ENCODE results near the gene XRN2.

Gene XRN2

DNA sequence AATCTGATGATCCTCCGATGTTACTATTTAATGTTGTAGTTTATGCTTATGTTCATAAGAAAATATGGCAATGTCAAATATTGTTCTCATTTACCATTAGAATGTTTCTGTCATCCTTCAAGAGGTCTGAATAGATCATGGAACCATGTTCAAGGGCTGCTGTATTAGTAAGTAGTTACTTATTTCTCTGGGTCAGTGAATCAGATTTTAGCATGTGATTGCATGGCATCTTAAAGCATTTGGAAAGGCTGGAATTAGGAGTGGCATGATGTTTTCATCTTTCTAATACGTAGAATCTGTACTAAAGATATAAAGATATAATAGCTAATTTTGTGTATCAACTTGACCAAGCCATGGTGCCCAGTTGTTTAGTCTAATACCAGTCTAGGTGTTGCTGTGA lies 134.7 kb downstream of the XRN2 start:
- no peak for TF ChIP-seq CTCF (IDR thresholded peaks at IDR 0.05; ENCODE audit: low read depth, low read length)
- no peak overlapping the region for H3K4me3 ChIP-seq (ENCODE audit: low read depth, low read length)

Measured in WI38 (cell line).